ENCODE measurements around the gene NAV2.

Gene NAV2

GRCh38 chr11:19736831-19737230 lies 24.2 kb downstream of the NAV2 start:
- H3K27me3 ChIP-seq (ENCODE audit: insufficient read depth, low read length), result no peaks in the 10 kb centered on the region
- no peaks in the 10 kb centered on the region for H3K9me3 ChIP-seq (ENCODE audit: insufficient read depth, low read depth, low read length)
- H3K27ac ChIP-seq (ENCODE audit: low read depth, low read length), result no peak overlapping the region
- no peaks in the 10 kb centered on the region for H3K36me3 ChIP-seq (ENCODE audit: insufficient read depth, low read length)
- H3K9ac ChIP-seq (ENCODE audit: low read depth, low read length), result no peak overlapping the region
- peaks cover 19% of the 10 kb centered on the region for H3K4me1 ChIP-seq (ENCODE audit: insufficient read depth, low read length)
- no peak overlapping the region for H3K4me3 ChIP-seq (ENCODE audit: low read length)
- 91% methylated on average over 3 of the region's 3 CpGs for WGBS

- Histone ChIP-seq H3K4me3 (ENCODE audit: low read length) (no peak overlapping the region), H3K27me3 (ENCODE audit: insufficient read depth, low read length) (no peaks in the 10 kb centered on the region), H3K9me3 (ENCODE audit: insufficient read depth, low read depth, low read length) (no peaks in the 10 kb centered on the region), H3K36me3 (ENCODE audit: insufficient read depth, low read length) (no peaks in the 10 kb centered on the region), H3K27ac (ENCODE audit: low read depth, low read length) (no peak overlapping the region), H3K9ac (ENCODE audit: low read depth, low read length) (no peak overlapping the region), H3K4me1 (ENCODE audit: insufficient read depth, low read length) (peaks cover 19% of the 10 kb centered on the region)
- WGBS, result 90% methylated on average over 4 of the region's 4 CpGs
Measured at GRCh38 chr11:19737575-19737974, 24.9 kb downstream of the NAV2 start.

GRCh38 chr11:19738124-19738523 lies 25.5 kb downstream of the NAV2 start:
- no peaks in the 10 kb centered on the region for H3K36me3 ChIP-seq (ENCODE audit: insufficient read depth, low read length)
- H3K9ac ChIP-seq (ENCODE audit: low read depth, low read length), result no peak overlapping the region
- H3K4me3 ChIP-seq (ENCODE audit: low read length), result no peak overlapping the region
- 59% methylated on average over 3 of the region's 3 CpGs for WGBS
- peaks cover 19% of the 10 kb centered on the region for H3K4me1 ChIP-seq (ENCODE audit: insufficient read depth, low read length)
- H3K27me3 ChIP-seq (ENCODE audit: insufficient read depth, low read length), result no peaks in the 10 kb centered on the region
- no peak overlapping the region for H3K27ac ChIP-seq (ENCODE audit: low read depth, low read length)
- no peaks in the 10 kb centered on the region for H3K9me3 ChIP-seq (ENCODE audit: insufficient read depth, low read depth, low read length)

- Histone ChIP-seq H3K9ac (ENCODE audit: low read depth, low read length) (0 out of 2 replicates have a peak overlapping the region, but pooled peaks have one; percentile 18), H3K27ac (ENCODE audit: low read depth, low read length) (no peak overlapping the region), H3K4me1 (ENCODE audit: insufficient read depth, low read length) (peaks cover 19% of the 10 kb centered on the region), H3K9me3 (ENCODE audit: insufficient read depth, low read depth, low read length) (no peaks in the 10 kb centered on the region), H3K4me3 (ENCODE audit: low read length) (no peak overlapping the region), H3K36me3 (ENCODE audit: insufficient read depth, low read length) (no peaks in the 10 kb centered on the region), H3K27me3 (ENCODE audit: insufficient read depth, low read length) (no peaks in the 10 kb centered on the region)
- WGBS, result 53% methylated on average over 4 of the region's 4 CpGs
Measured at GRCh38 chr11:19739872-19740271, 27.2 kb downstream of the NAV2 start.

- no peak overlapping the region for H3K27ac ChIP-seq (ENCODE audit: low read depth, low read length)
- no peaks in the 10 kb centered on the region for H3K9me3 ChIP-seq (ENCODE audit: insufficient read depth, low read depth, low read length)
- no peak overlapping the region for H3K4me3 ChIP-seq (ENCODE audit: low read length)
- no peak overlapping the region for H3K9ac ChIP-seq (ENCODE audit: low read depth, low read length)
- no peaks in the 10 kb centered on the region for H3K27me3 ChIP-seq (ENCODE audit: insufficient read depth, low read length)
- H3K4me1 ChIP-seq (ENCODE audit: insufficient read depth, low read length), result peaks cover 19% of the 10 kb centered on the region
- no peaks in the 10 kb centered on the region for H3K36me3 ChIP-seq (ENCODE audit: insufficient read depth, low read length)
- 86% methylated on average over 1 of the region's 1 CpG for WGBS
Measured at GRCh38 chr11:19740586-19740985, 27.9 kb downstream of the NAV2 start.

- no peak overlapping the region for H3K9ac ChIP-seq (ENCODE audit: low read depth, low read length)
- no peak overlapping the region for H3K4me3 ChIP-seq (ENCODE audit: low read length)
- H3K4me1 ChIP-seq (ENCODE audit: insufficient read depth, low read length), result peaks cover 19% of the 10 kb centered on the region
- no peak overlapping the region for H3K27ac ChIP-seq (ENCODE audit: low read depth, low read length)
- WGBS, result 41% methylated on average over 2 of the region's 2 CpGs
- no peaks in the 10 kb centered on the region for H3K9me3 ChIP-seq (ENCODE audit: insufficient read depth, low read depth, low read length)
- no peaks in the 10 kb centered on the region for H3K36me3 ChIP-seq (ENCODE audit: insufficient read depth, low read length)
- no peaks in the 10 kb centered on the region for H3K27me3 ChIP-seq (ENCODE audit: insufficient read depth, low read length)
Measured at GRCh38 chr11:19742588-19743292, 30.1 kb downstream of the NAV2 start.

GRCh38 chr11:19743622-19744021 lies 31.0 kb downstream of the NAV2 start:
- no peaks in the 10 kb centered on the region for H3K36me3 ChIP-seq (ENCODE audit: insufficient read depth, low read length)
- WGBS, result 95% methylated on average over 4 of the region's 4 CpGs
- no peaks in the 10 kb centered on the region for H3K27me3 ChIP-seq (ENCODE audit: insufficient read depth, low read length)
- H3K4me3 ChIP-seq (ENCODE audit: low read length), result no peak overlapping the region
- H3K9me3 ChIP-seq (ENCODE audit: insufficient read depth, low read depth, low read length), result no peaks in the 10 kb centered on the region
- H3K9ac ChIP-seq (ENCODE audit: low read depth, low read length), result no peak overlapping the region
- no peak overlapping the region for H3K27ac ChIP-seq (ENCODE audit: low read depth, low read length)
- peaks cover 19% of the 10 kb centered on the region for H3K4me1 ChIP-seq (ENCODE audit: insufficient read depth, low read length)

GRCh38 chr11:19744130-19744529 lies 31.5 kb downstream of the NAV2 start:
- Histone ChIP-seq H3K9ac (ENCODE audit: low read depth, low read length) (no peak overlapping the region), H3K27me3 (ENCODE audit: insufficient read depth, low read length) (no peaks in the 10 kb centered on the region), H3K36me3 (ENCODE audit: insufficient read depth, low read length) (no peaks in the 10 kb centered on the region), H3K4me3 (ENCODE audit: low read length) (no peak overlapping the region), H3K4me1 (ENCODE audit: insufficient read depth, low read length) (peaks cover 21% of the 10 kb centered on the region), H3K9me3 (ENCODE audit: insufficient read depth, low read depth, low read length) (no peaks in the 10 kb centered on the region), H3K27ac (ENCODE audit: low read depth, low read length) (no peak overlapping the region)

- WGBS, result 82% methylated on average over 3 of the region's 3 CpGs
- H3K9me3 ChIP-seq (ENCODE audit: insufficient read depth, low read depth, low read length), result no peaks in the 10 kb centered on the region
Measured at GRCh38 chr11:19746086-19746485, 33.4 kb downstream of the NAV2 start.

GRCh38 chr11:19747634-19748033 lies 35.0 kb downstream of the NAV2 start:
- Histone ChIP-seq H3K27ac (ENCODE audit: low read depth, low read length) (no peak overlapping the region), H3K4me3 (ENCODE audit: low read length) (no peak overlapping the region), H3K36me3 (ENCODE audit: insufficient read depth, low read length) (no peaks in the 10 kb centered on the region), H3K27me3 (ENCODE audit: insufficient read depth, low read length) (no peaks in the 10 kb centered on the region), H3K9me3 (ENCODE audit: insufficient read depth, low read depth, low read length) (no peaks in the 10 kb centered on the region), H3K4me1 (ENCODE audit: insufficient read depth, low read length) (peaks cover 8% of the 10 kb centered on the region; the same call in 1 of the 2 replicates), H3K9ac (ENCODE audit: low read depth, low read length) (no peak overlapping the region)
- 92% methylated on average over 2 of the region's 2 CpGs for WGBS

More at GRCh38 chr11:19746086-19746485, 33.4 kb downstream of the NAV2 start:
- Histone ChIP-seq H3K4me3 (ENCODE audit: low read length) (no peak overlapping the region), H3K27me3 (ENCODE audit: insufficient read depth, low read length) (no peaks in the 10 kb centered on the region), H3K9ac (ENCODE audit: low read depth, low read length) (no peak overlapping the region), H3K4me1 (ENCODE audit: insufficient read depth, low read length) (peaks cover 9% of the 10 kb centered on the region; the same call in 1 of the 2 replicates), H3K36me3 (ENCODE audit: insufficient read depth, low read length) (no peaks in the 10 kb centered on the region), H3K27ac (ENCODE audit: low read depth, low read length) (no peak overlapping the region)

GRCh38 chr11:19751055-19751454 lies 38.4 kb downstream of the NAV2 start:
- H3K9me3 ChIP-seq (ENCODE audit: insufficient read depth, low read depth, low read length), result no peaks in the 10 kb centered on the region
- peaks cover 25% of the 10 kb centered on the region for H3K4me1 ChIP-seq (ENCODE audit: insufficient read depth, low read length)
- no peak overlapping the region for H3K9ac ChIP-seq (ENCODE audit: low read depth, low read length)
- H3K27ac ChIP-seq (ENCODE audit: low read depth, low read length), result no peak overlapping the region
- H3K27me3 ChIP-seq (ENCODE audit: insufficient read depth, low read length), result no peaks in the 10 kb centered on the region
- H3K36me3 ChIP-seq (ENCODE audit: insufficient read depth, low read length), result no peaks in the 10 kb centered on the region
- H3K4me3 ChIP-seq (ENCODE audit: low read length), result no peak overlapping the region
- 88% methylated on average over 4 of the region's 4 CpGs for WGBS
